ENCODE results near the gene INPP5F. TPM values are rescaled to one million over a fixed set of nuclear protein-coding genes. Genes with fewer than 3 reads are reported as not detected.

The INPP5F gene
- total and polyA plus RNA-seq, 5 experiments from 2014 or later = 1.4 to 10.9 (median 2.5) TPM

GRCh38 chr10:119750391-119751230 lies 24.8 kb downstream of the INPP5F start:
- POLR2A ChIA-PET = no interaction called here
- Mint-ChIP-seq H3K4me3 (peak overlapping the region in 1 of 10 donors; percentile 54), H3K27me3 (no peaks in the 10 kb centered on the region), H3K27ac (no peak overlapping the region), H3K9me3 (no peaks in the 10 kb centered on the region), H3K4me1 (peaks cover 0 to 7% (median 4%) of the 10 kb centered on the region in 4 donors), H3K36me3 (peaks cover 0 to 15% (median 1%) of the 10 kb centered on the region in 3 donors)
- DNase-seq = peak; percentile 13 to 72 (median 46)
- peak; percentile 77 to 88 for ATAC-seq

GRCh38 chr10:119753309-119753708 lies 27.5 kb downstream of the INPP5F start:
- POLR2A ChIA-PET = no interaction called here
- H3K9me3 Mint-ChIP-seq = no peaks in the 10 kb centered on the region
- H3K4me1 Mint-ChIP-seq = peaks cover 2 to 7% (median 4%) of the 10 kb centered on the region in 4 donors
- no peak overlapping the region for H3K27ac Mint-ChIP-seq
- no peak for DNase-seq
- ATAC-seq = no peak
- no peaks in the 10 kb centered on the region for H3K27me3 Mint-ChIP-seq
- peaks cover 0 to 12% (median 1%) of the 10 kb centered on the region in 3 donors for H3K36me3 Mint-ChIP-seq
- no peak overlapping the region for H3K4me3 Mint-ChIP-seq

- peaks cover 0 to 13% (median 1%) of the 10 kb centered on the region in 3 donors for H3K36me3 Mint-ChIP-seq
- peaks cover 2 to 7% (median 4%) of the 10 kb centered on the region in 4 donors for H3K4me1 Mint-ChIP-seq
- H3K4me3 Mint-ChIP-seq = no peak overlapping the region
- H3K27me3 Mint-ChIP-seq = no peaks in the 10 kb centered on the region
- no peaks in the 10 kb centered on the region for H3K9me3 Mint-ChIP-seq
- POLR2A ChIA-PET = no interaction called here
- ATAC-seq (no peak), DNase-seq (no peak)
- H3K27ac Mint-ChIP-seq = peak overlapping the region in 1 of 10 donors; percentile 17
Observed at GRCh38 chr10:119754085-119754484, 28.2 kb downstream of the INPP5F start.

GRCh38 chr10:119754936-119755335 lies 29.1 kb downstream of the INPP5F start:
- Mint-ChIP-seq H3K36me3 (peaks cover 0 to 18% (median 1%) of the 10 kb centered on the region in 3 donors), H3K9me3 (no peaks in the 10 kb centered on the region), H3K4me3 (no peak overlapping the region), H3K27ac (peak overlapping the region in 1 of 10 donors; percentile 70), H3K4me1 (peaks cover 2 to 7% (median 4%) of the 10 kb centered on the region in 4 donors), H3K27me3 (no peaks in the 10 kb centered on the region)
- POLR2A ChIA-PET = no interaction called here
- ATAC-seq (no peak), DNase-seq (no peak)

- Mint-ChIP-seq H3K4me3 (no peak overlapping the region), H3K4me1 (peaks cover 1 to 4% (median 2%) of the 10 kb centered on the region in 4 donors), H3K9me3 (no peaks in the 10 kb centered on the region), H3K36me3 (peaks cover 0 to 18% (median 1%) of the 10 kb centered on the region in 3 donors), H3K27me3 (no peaks in the 10 kb centered on the region), H3K27ac (peak overlapping the region in 1 of 10 donors; percentile 0)
- DNase-seq (no peak), ATAC-seq (no peak)
- POLR2A ChIA-PET = no interaction called here
Observed at GRCh38 chr10:119755446-119755845, 29.6 kb downstream of the INPP5F start.

- ATAC-seq (no peak), DNase-seq (no peak)
- peaks cover 0 to 13% (median 0%) of the 10 kb centered on the region in 3 donors for H3K36me3 Mint-ChIP-seq
- H3K9me3 Mint-ChIP-seq = no peaks in the 10 kb centered on the region
- H3K4me3 Mint-ChIP-seq = no peak overlapping the region
- H3K27me3 Mint-ChIP-seq = no peaks in the 10 kb centered on the region
- POLR2A ChIA-PET = no interaction called here
- peaks cover 0 to 4% (median 0%) of the 10 kb centered on the region in 4 donors for H3K4me1 Mint-ChIP-seq
- no peak overlapping the region for H3K27ac Mint-ChIP-seq
Observed at GRCh38 chr10:119758448-119759195, 32.8 kb downstream of the INPP5F start.

- H3K9me3 Mint-ChIP-seq = no peaks in the 10 kb centered on the region
- no peak overlapping the region for H3K4me3 Mint-ChIP-seq
- DNase-seq (no peak), ATAC-seq (no peak)
- peaks cover 0 to 8% (median 0%) of the 10 kb centered on the region in 4 donors for H3K4me1 Mint-ChIP-seq
- POLR2A ChIA-PET = no interaction called here
- peaks cover 0 to 10% (median 0%) of the 10 kb centered on the region in 3 donors for H3K36me3 Mint-ChIP-seq
- no peak overlapping the region for H3K27ac Mint-ChIP-seq
- no peaks in the 10 kb centered on the region for H3K27me3 Mint-ChIP-seq
Observed at GRCh38 chr10:119759832-119760231, 34.0 kb downstream of the INPP5F start.

- peaks cover 0 to 8% (median 0%) of the 10 kb centered on the region in 4 donors for H3K4me1 Mint-ChIP-seq
- no peak for ATAC-seq
- POLR2A ChIA-PET = no interaction called here
- no peak for DNase-seq
- no peaks in the 10 kb centered on the region for H3K9me3 Mint-ChIP-seq
- H3K36me3 Mint-ChIP-seq = peaks cover 0 to 10% (median 0%) of the 10 kb centered on the region in 3 donors
- no peaks in the 10 kb centered on the region for H3K27me3 Mint-ChIP-seq
- H3K4me3 Mint-ChIP-seq = no peak overlapping the region
- H3K27ac Mint-ChIP-seq = no peak overlapping the region
Observed at GRCh38 chr10:119761106-119761505, 35.3 kb downstream of the INPP5F start.

- H3K36me3 Mint-ChIP-seq = peaks cover 0 to 10% (median 0%) of the 10 kb centered on the region in 3 donors
- H3K27me3 Mint-ChIP-seq = no peaks in the 10 kb centered on the region
- POLR2A ChIA-PET = no interaction called here
- H3K9me3 Mint-ChIP-seq = no peaks in the 10 kb centered on the region
- DNase-seq = no peak
- no peak overlapping the region for H3K27ac Mint-ChIP-seq
- H3K4me1 Mint-ChIP-seq = peaks cover 0 to 8% (median 0%) of the 10 kb centered on the region in 4 donors
- H3K4me3 Mint-ChIP-seq = no peak overlapping the region
- ATAC-seq = no peak
Observed at GRCh38 chr10:119762035-119762434, 36.2 kb downstream of the INPP5F start.

GRCh38 chr10:119762805-119763798 lies 37.3 kb downstream of the INPP5F start:
- POLR2A ChIA-PET = no interaction called here
- ATAC-seq (no peak), DNase-seq (no peak)
- H3K4me3 Mint-ChIP-seq = no peak overlapping the region
- peaks cover 0 to 7% (median 3%) of the 10 kb centered on the region in 4 donors for H3K4me1 Mint-ChIP-seq
- no peaks in the 10 kb centered on the region for H3K27me3 Mint-ChIP-seq
- H3K27ac Mint-ChIP-seq = no peak overlapping the region
- no peaks in the 10 kb centered on the region for H3K9me3 Mint-ChIP-seq
- peaks cover 0 to 10% (median 0%) of the 10 kb centered on the region in 3 donors for H3K36me3 Mint-ChIP-seq

GRCh38 chr10:119768455-119769094 lies 42.7 kb downstream of the INPP5F start:
- Mint-ChIP-seq H3K4me1 (peaks cover 0 to 5% (median 3%) of the 10 kb centered on the region in 4 donors), H3K36me3 (peaks cover 0 to 3% (median 0%) of the 10 kb centered on the region in 3 donors), H3K4me3 (no peak overlapping the region), H3K9me3 (no peaks in the 10 kb centered on the region), H3K27ac (no peak overlapping the region), H3K27me3 (no peaks in the 10 kb centered on the region)
- DNase-seq (no peak), ATAC-seq (no peak)
- POLR2A ChIA-PET = no interaction called here

GRCh38 chr10:119769886-119770285 lies 44.0 kb downstream of the INPP5F start:
- Mint-ChIP-seq H3K4me1 (peaks cover 0 to 5% (median under 1%) of the 10 kb centered on the region in 4 donors), H3K9me3 (no peaks in the 10 kb centered on the region), H3K4me3 (no peak overlapping the region), H3K27ac (no peak overlapping the region), H3K36me3 (no peaks in the 10 kb centered on the region), H3K27me3 (no peaks in the 10 kb centered on the region)
- ATAC-seq (no peak), DNase-seq (no peak)
- POLR2A ChIA-PET = no interaction called here

Data from naive thymus-derived CD8-positive, alpha-beta T cell (primary cell).